Stimulated activated CD8-positive, alpha-beta memory T cell treated with anti-CD3 and anti-CD28 coated beads, Interleukin-12 subunit alpha, Interleukin-12 subunit beta, amount 100 ng/mL, for 24 hours (primary cell): ENCODE results near the gene TMEM150C.
"Not testable (repeated sequence)": the region's sequence is repeated elsewhere in the genome, so short reads cannot be mapped to it uniquely, and the experiment has no call there.

Experiments used
- DNase-seq: peaks from one replicate; pipeline ENCODE4 v3.0.0-alpha.2; 2020; ENCODE audit errors: extremely low read depth

Gene TMEM150C

GRCh38 chr4:82569076-82569475 is 7.3 kb upstream of the TMEM150C start:
- no peak for DNase-seq

GRCh38 chr4:82567444-82567843 is 5.7 kb upstream of the TMEM150C start:
- no peak for DNase-seq

GRCh38 chr4:82562564-82562854 is 721 bp upstream of the TMEM150C start:
- DNase-seq, result no peak

GRCh38 chr4:82560853-82561785 is 669 bp downstream of the TMEM150C start:
- no peak for DNase-seq

- DNase-seq, result no peak
Observed at GRCh38 chr4:82559735-82560120, 2.1 kb downstream of the TMEM150C start.

GRCh38 chr4:82559090-82559734 is 2.6 kb downstream of the TMEM150C start:
- not testable (repeated sequence) for DNase-seq

GRCh38 chr4:82555276-82555675 is 6.5 kb downstream of the TMEM150C start:
- DNase-seq, result no peak

GRCh38 chr4:82553020-82553419 is 8.8 kb downstream of the TMEM150C start:
- DNase-seq, result no peak

GRCh38 chr4:82551734-82552133 is 10.1 kb downstream of the TMEM150C start:
- DNase-seq, result no peak

- DNase-seq, result not testable (repeated sequence)
Observed at GRCh38 chr4:82547850-82548249, 13.9 kb downstream of the TMEM150C start.

GRCh38 chr4:82543131-82543530 is 18.7 kb downstream of the TMEM150C start:
- no peak for DNase-seq

- no peak for DNase-seq
Observed at GRCh38 chr4:82542642-82543041, 19.1 kb downstream of the TMEM150C start.

GRCh38 chr4:82529322-82529721 is 32.5 kb downstream of the TMEM150C start:
- DNase-seq, result no peak

GRCh38 chr4:82528868-82529267 is 32.9 kb downstream of the TMEM150C start:
- DNase-seq, result no peak

- no peak for DNase-seq
Observed at GRCh38 chr4:82528074-82528473, 33.7 kb downstream of the TMEM150C start.

- DNase-seq, result no peak
Observed at GRCh38 chr4:82525307-82525911, 36.4 kb downstream of the TMEM150C start.

GRCh38 chr4:82524570-82525152 is 37.1 kb downstream of the TMEM150C start:
- DNase-seq, result no peak

- DNase-seq, result no peak
Observed at GRCh38 chr4:82523179-82523578, 38.6 kb downstream of the TMEM150C start.

GRCh38 chr4:82522472-82522871 is 39.3 kb downstream of the TMEM150C start:
- DNase-seq, result no peak

GRCh38 chr4:82521283-82521682 is 40.5 kb downstream of the TMEM150C start:
- DNase-seq, result no peak

GRCh38 chr4:82519776-82520175 is 42.0 kb downstream of the TMEM150C start:
- DNase-seq, result no peak

GRCh38 chr4:82519072-82519471 is 42.7 kb downstream of the TMEM150C start:
- DNase-seq, result no peak

GRCh38 chr4:82517043-82517442 is 44.7 kb downstream of the TMEM150C start:
- no peak for DNase-seq
